Activated T-cell treated with anti-CD3 and anti-CD28 coated beads, Interleukin-2, amount 50 U/mL, for 72 hours (primary cell): ENCODE measurements around the gene CASZ1. TPM values are rescaled to one million over a fixed set of nuclear protein-coding genes. Genes with fewer than 3 reads are reported as not detected.

Source experiments
- ATAC-seq, 2 donors: fragments of 150-1000 bp; cut with Tn5 transposase; replicated peaks in 1 of 2; 2 replicates each; pipeline ENCODE4 v1.10.0; 2021; ENCODE audit warnings: moderate library complexity in 2 of 2, mild to moderate bottlenecking in 1 of 2
- DNase-seq, 2 donors: peaks; one replicate each; pipeline ENCODE4 v3.0.0; 2021 to 2022; ENCODE audit warnings: mixed read lengths in 1 of 2
- H3K27ac Mint-ChIP-seq: one replicate; pipeline ENCODE4 v1.8.0; 2022; ENCODE audit warnings: mild to moderate bottlenecking, moderate library complexity, mixed read lengths
- H3K27me3 Mint-ChIP-seq: one replicate; pipeline ENCODE4 v1.8.0; 2022; ENCODE audit warnings: low read depth, mixed read lengths
- H3K36me3 Mint-ChIP-seq, 2 donors: one replicate each; pipeline ENCODE4 v1.8.0; 2022; ENCODE audit warnings: mixed read lengths in 2 of 2, mild to moderate bottlenecking in 1 of 2; ENCODE audit not compliant: insufficient read depth in 2 of 2
- H3K4me1 Mint-ChIP-seq: one replicate; pipeline ENCODE4 v1.8.0; 2022; ENCODE audit warnings: low read depth, mixed read lengths
- H3K4me3 Mint-ChIP-seq, 2 donors: one replicate each; pipeline ENCODE4 v1.8.0; 2022; ENCODE audit warnings: mild to moderate bottlenecking in 2 of 2, mixed read lengths in 2 of 2, moderate library complexity in 2 of 2
- H3K9me3 Mint-ChIP-seq, 2 donors: one replicate each; pipeline ENCODE4 v1.8.0; 2022; ENCODE audit warnings: mixed read lengths in 2 of 2
- total RNA-seq, 2 donors: library from RNA; stranded (reverse); gene quantifications; one replicate each; pipeline ENCODE4 v1.2.3, GENCODE V29; 2022

The CASZ1 gene
- total RNA-seq, 2 donors from 2014 or later, result 14.7 to 15.5 TPM

- H3K27me3 Mint-ChIP-seq, result no peaks in the 10 kb centered on the region
- H3K36me3 Mint-ChIP-seq, result no peaks in the 10 kb centered on the region
- DNase-seq (no peak), ATAC-seq (no peak)
- H3K27ac Mint-ChIP-seq, result no peak overlapping the region
- no peaks in the 10 kb centered on the region for H3K4me1 Mint-ChIP-seq
- H3K9me3 Mint-ChIP-seq, result no peaks in the 10 kb centered on the region
- H3K4me3 Mint-ChIP-seq, result no peak overlapping the region
Observed at GRCh38 chr1:10771789-10772188, 24.7 kb downstream of the CASZ1 start.

GRCh38 chr1:10768552-10768951 is 27.9 kb downstream of the CASZ1 start:
- Mint-ChIP-seq H3K4me1 (no peaks in the 10 kb centered on the region), H3K4me3 (no peak overlapping the region), H3K27me3 (no peaks in the 10 kb centered on the region), H3K27ac (no peak overlapping the region), H3K9me3 (no peaks in the 10 kb centered on the region), H3K36me3 (no peaks in the 10 kb centered on the region)
- ATAC-seq (no peak), DNase-seq (no peak)

GRCh38 chr1:10767282-10767681 is 29.2 kb downstream of the CASZ1 start:
- Mint-ChIP-seq H3K27ac (no peak overlapping the region), H3K4me1 (no peaks in the 10 kb centered on the region), H3K4me3 (no peak overlapping the region), H3K27me3 (no peaks in the 10 kb centered on the region), H3K9me3 (no peaks in the 10 kb centered on the region), H3K36me3 (no peaks in the 10 kb centered on the region)
- ATAC-seq, result no peak
- DNase-seq, result no peak

- H3K9me3 Mint-ChIP-seq, result no peaks in the 10 kb centered on the region
- H3K4me1 Mint-ChIP-seq, result no peaks in the 10 kb centered on the region
- no peaks in the 10 kb centered on the region for H3K36me3 Mint-ChIP-seq
- DNase-seq (no peak), ATAC-seq (no peak)
- H3K27me3 Mint-ChIP-seq, result no peaks in the 10 kb centered on the region
- no peak overlapping the region for H3K27ac Mint-ChIP-seq
- H3K4me3 Mint-ChIP-seq, result no peak overlapping the region
Observed at GRCh38 chr1:10765734-10766478, 30.5 kb downstream of the CASZ1 start.

GRCh38 chr1:10765304-10765703 is 31.1 kb downstream of the CASZ1 start:
- Mint-ChIP-seq H3K4me3 (no peak overlapping the region), H3K4me1 (no peaks in the 10 kb centered on the region), H3K27me3 (no peaks in the 10 kb centered on the region), H3K27ac (no peak overlapping the region), H3K36me3 (no peaks in the 10 kb centered on the region), H3K9me3 (no peaks in the 10 kb centered on the region)
- ATAC-seq (no peak), DNase-seq (no peak)

GRCh38 chr1:10764296-10764798 is 32.1 kb downstream of the CASZ1 start:
- Mint-ChIP-seq H3K36me3 (no peaks in the 10 kb centered on the region), H3K4me1 (no peaks in the 10 kb centered on the region), H3K27me3 (no peaks in the 10 kb centered on the region), H3K4me3 (no peak overlapping the region), H3K27ac (no peak overlapping the region), H3K9me3 (no peaks in the 10 kb centered on the region)
- ATAC-seq (no peak), DNase-seq (no peak)

- DNase-seq (no peak), ATAC-seq (no peak)
- no peak overlapping the region for H3K27ac Mint-ChIP-seq
- H3K27me3 Mint-ChIP-seq, result no peaks in the 10 kb centered on the region
- no peaks in the 10 kb centered on the region for H3K4me1 Mint-ChIP-seq
- H3K4me3 Mint-ChIP-seq, result no peak overlapping the region
- no peaks in the 10 kb centered on the region for H3K9me3 Mint-ChIP-seq
- H3K36me3 Mint-ChIP-seq, result no peaks in the 10 kb centered on the region
Observed at GRCh38 chr1:10762875-10763274, 33.6 kb downstream of the CASZ1 start.

GRCh38 chr1:10762153-10762523 is 34.3 kb downstream of the CASZ1 start:
- Mint-ChIP-seq H3K27ac (no peak overlapping the region), H3K9me3 (no peaks in the 10 kb centered on the region), H3K27me3 (no peaks in the 10 kb centered on the region), H3K36me3 (no peaks in the 10 kb centered on the region), H3K4me3 (no peak overlapping the region), H3K4me1 (no peaks in the 10 kb centered on the region)
- ATAC-seq (no peak), DNase-seq (no peak)

- Mint-ChIP-seq H3K4me1 (no peaks in the 10 kb centered on the region), H3K4me3 (no peak overlapping the region), H3K27ac (no peak overlapping the region)
Observed at GRCh38 chr1:10761503-10762152, 34.8 kb downstream of the CASZ1 start.

GRCh38 chr1:10760566-10761502 is 35.6 kb downstream of the CASZ1 start:
- H3K27ac Mint-ChIP-seq, result no peak overlapping the region
- no peak for ATAC-seq
- DNase-seq, result no peak
- H3K4me3 Mint-ChIP-seq, result no peak overlapping the region
- no peaks in the 10 kb centered on the region for H3K9me3 Mint-ChIP-seq
- no peaks in the 10 kb centered on the region for H3K36me3 Mint-ChIP-seq
- no peaks in the 10 kb centered on the region for H3K27me3 Mint-ChIP-seq
- no peaks in the 10 kb centered on the region for H3K4me1 Mint-ChIP-seq

More at GRCh38 chr1:10761503-10762152, 34.8 kb downstream of the CASZ1 start:
- Mint-ChIP-seq H3K27me3 (no peaks in the 10 kb centered on the region), H3K9me3 (no peaks in the 10 kb centered on the region), H3K36me3 (no peaks in the 10 kb centered on the region)
- DNase-seq (no peak), ATAC-seq (no peak)

GRCh38 chr1:10759413-10760200 is 36.8 kb downstream of the CASZ1 start:
- no peaks in the 10 kb centered on the region for H3K27me3 Mint-ChIP-seq
- DNase-seq (no peak), ATAC-seq (no peak)
- no peak overlapping the region for H3K4me3 Mint-ChIP-seq
- H3K27ac Mint-ChIP-seq, result no peak overlapping the region
- no peaks in the 10 kb centered on the region for H3K4me1 Mint-ChIP-seq
- H3K36me3 Mint-ChIP-seq, result no peaks in the 10 kb centered on the region
- H3K9me3 Mint-ChIP-seq, result no peaks in the 10 kb centered on the region

GRCh38 chr1:10756842-10757241 is 39.6 kb downstream of the CASZ1 start:
- no peak overlapping the region for H3K4me3 Mint-ChIP-seq
- H3K4me1 Mint-ChIP-seq, result no peaks in the 10 kb centered on the region
- ATAC-seq (no peak), DNase-seq (no peak)
- H3K36me3 Mint-ChIP-seq, result no peaks in the 10 kb centered on the region
- H3K9me3 Mint-ChIP-seq, result no peaks in the 10 kb centered on the region
- no peaks in the 10 kb centered on the region for H3K27me3 Mint-ChIP-seq
- H3K27ac Mint-ChIP-seq, result no peak overlapping the region
